Measurements from ENCODE around the gene ARHGAP40.
A peak's percentile ranks its signal among the peaks of the same experiment; 100 is the strongest.

ARHGAP40 gene

DNA sequence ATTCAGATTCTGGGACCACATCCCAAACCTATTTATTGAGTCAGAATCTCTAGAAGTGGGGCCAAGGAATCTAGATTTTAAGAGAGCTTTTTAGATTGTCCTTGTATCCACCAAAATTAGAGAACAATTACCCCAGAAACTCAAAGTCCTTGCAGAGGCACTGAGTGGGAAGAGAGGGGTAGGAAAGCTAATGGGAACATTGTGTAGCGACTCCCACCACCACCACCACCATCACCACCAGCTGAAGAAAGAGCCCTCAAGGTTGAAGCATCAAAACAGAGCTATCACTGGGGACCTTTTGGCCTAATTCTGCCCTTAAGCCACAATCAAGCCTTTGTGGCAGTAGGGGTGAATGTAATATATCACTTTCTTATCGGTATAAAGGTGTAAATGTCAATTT is 83.7 kb downstream of the ARHGAP40 start:
- no peaks in the 10 kb centered on the region for H3K36me3 ChIP-seq
- TF ChIP-seq, protein P1, sequence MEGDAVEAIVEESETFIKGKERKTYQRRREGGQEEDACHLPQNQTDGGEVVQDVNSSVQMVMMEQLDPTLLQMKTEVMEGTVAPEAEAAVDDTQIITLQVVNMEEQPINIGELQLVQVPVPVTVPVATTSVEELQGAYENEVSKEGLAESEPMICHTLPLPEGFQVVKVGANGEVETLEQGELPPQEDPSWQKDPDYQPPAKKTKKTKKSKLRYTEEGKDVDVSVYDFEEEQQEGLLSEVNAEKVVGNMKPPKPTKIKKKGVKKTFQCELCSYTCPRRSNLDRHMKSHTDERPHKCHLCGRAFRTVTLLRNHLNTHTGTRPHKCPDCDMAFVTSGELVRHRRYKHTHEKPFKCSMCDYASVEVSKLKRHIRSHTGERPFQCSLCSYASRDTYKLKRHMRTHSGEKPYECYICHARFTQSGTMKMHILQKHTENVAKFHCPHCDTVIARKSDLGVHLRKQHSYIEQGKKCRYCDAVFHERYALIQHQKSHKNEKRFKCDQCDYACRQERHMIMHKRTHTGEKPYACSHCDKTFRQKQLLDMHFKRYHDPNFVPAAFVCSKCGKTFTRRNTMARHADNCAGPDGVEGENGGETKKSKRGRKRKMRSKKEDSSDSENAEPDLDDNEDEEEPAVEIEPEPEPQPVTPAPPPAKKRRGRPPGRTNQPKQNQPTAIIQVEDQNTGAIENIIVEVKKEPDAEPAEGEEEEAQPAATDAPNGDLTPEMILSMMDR (IDR thresholded peaks at IDR 0.05; ENCODE audit: low read depth, low read length), result no peak
- no peaks in the 10 kb centered on the region for H3K4me1 ChIP-seq
- peaks cover 97% of the 10 kb centered on the region for H3K27me3 ChIP-seq
- no peaks in the 10 kb centered on the region for H3K9me3 ChIP-seq
- H3K4me3 ChIP-seq (ENCODE audit: low read depth, low read length), result no peak overlapping the region
- no peak for DNase-seq

DNA sequence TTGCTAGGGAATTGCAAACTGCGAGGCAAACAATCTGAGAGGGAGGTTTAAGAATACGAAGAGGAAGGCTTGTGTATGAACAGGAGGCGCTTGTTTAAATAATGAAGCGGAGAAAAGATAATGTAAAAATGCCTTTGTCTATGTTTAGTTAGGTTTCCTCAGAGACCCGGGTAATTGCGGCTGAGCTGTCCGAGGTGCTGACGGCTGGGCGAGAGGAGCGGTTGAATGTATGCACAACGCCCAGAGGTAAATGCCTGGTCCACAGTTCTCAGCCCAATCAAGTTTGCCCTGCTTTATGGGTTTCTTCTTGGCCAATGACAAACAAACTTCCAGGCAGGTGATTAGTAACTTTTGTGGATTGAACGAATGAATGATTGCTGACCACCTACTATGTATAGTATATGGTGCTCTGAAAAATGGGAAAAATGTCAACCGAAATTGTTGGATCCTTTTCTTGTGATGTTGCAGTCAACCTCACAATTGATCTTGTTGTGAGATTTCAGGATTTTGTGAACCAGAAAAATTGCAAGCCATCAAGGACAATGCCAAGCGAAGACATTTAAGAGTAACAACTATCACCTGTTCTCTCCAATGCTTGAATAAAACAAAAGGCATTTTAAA is 84.4 kb downstream of the ARHGAP40 start:
- Histone ChIP-seq H3K36me3 (no peaks in the 10 kb centered on the region), H3K4me3 (ENCODE audit: low read depth, low read length) (no peak overlapping the region), H3K4me1 (no peaks in the 10 kb centered on the region), H3K9me3 (no peaks in the 10 kb centered on the region), H3K27me3 (peaks cover 95% of the 10 kb centered on the region)
- no peak for DNase-seq
- TF ChIP-seq, protein P1 (IDR thresholded peaks at IDR 0.05; ENCODE audit: low read depth, low read length), result no peak

DNA sequence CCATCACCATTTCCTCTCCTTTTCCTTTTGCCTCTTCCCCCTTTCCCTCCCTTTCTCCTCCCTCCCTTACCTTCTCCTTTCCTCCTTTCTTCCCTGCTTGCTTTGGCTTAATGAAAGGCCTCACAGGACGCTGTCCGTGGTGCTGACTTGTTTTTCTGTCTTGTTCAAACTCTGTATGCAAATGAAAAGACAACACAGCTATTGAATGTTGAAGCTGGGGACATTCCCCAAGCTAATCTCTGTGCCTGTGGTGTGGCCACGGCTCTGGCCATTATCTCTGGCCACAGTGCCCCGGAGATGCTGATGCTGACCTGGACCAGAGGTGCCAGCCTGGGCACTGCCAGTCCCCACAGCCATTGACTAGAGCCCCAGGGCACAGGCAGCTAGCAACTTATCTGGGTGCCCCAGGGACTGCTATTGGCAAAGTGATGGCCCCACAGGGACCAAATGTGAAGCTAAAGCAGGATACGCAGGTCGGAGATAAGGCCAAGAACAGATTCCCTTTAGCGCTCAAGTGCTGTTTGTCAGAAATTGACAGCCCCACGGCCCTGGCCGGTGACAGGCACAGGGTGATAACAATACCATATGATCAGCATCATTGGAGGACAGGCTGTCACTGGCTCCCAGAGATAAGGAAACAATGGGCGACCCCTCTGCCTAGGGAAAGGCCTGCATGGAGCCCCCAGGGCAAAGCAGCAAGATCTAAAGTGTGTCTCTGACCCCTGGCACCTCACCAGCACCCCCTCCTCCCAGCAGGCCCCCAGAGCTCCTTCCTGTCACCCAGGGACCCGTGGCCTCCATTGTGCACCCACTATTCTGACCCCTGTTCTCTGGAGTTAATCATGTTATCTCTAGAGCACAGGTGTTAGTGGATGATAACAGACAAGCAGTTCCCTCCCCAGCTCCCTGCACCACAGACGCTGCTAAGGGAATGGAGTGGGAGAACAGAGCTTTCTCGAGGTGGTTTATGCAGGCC is 91.1 kb downstream of the ARHGAP40 start:
- Histone ChIP-seq H3K9me3 (no peaks in the 10 kb centered on the region), H3K36me3 (no peaks in the 10 kb centered on the region), H3K4me1 (peaks cover 14% of the 10 kb centered on the region), H3K4me3 (ENCODE audit: low read depth, low read length) (no peak overlapping the region), H3K27me3 (peaks cover 90% of the 10 kb centered on the region)
- TF ChIP-seq, protein P1 (IDR thresholded peaks at IDR 0.05; ENCODE audit: low read depth, low read length), result no peak
- peak; percentile 88 for DNase-seq

DNA sequence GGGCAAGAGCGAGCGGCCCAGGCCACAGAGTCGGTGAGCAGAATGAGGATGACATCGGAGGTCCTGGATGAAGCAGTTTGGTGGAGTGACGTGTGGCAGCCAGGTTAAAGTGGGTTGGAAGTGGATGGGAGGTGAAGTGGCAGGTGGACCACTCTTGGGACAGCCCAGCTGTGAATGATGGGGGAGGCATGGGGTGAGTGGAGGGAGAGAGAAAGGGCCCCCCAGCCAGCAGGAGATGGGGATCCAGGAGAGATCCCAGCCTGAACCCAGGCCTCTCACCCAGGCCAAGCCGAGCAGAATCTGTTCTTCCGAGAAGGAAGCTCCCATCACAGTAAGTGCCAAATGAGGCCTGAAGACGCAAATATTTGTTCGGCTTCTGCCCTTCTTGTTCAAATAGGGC is 95.7 kb downstream of the ARHGAP40 start:
- DNase-seq, result no peak
- Histone ChIP-seq H3K4me3 (ENCODE audit: low read depth, low read length) (no peak overlapping the region), H3K27me3 (peaks cover 91% of the 10 kb centered on the region), H3K36me3 (no peaks in the 10 kb centered on the region), H3K4me1 (peaks cover 11% of the 10 kb centered on the region), H3K9me3 (no peaks in the 10 kb centered on the region)
- TF ChIP-seq, protein P1 (IDR thresholded peaks at IDR 0.05; ENCODE audit: low read depth, low read length), result no peak

DNA sequence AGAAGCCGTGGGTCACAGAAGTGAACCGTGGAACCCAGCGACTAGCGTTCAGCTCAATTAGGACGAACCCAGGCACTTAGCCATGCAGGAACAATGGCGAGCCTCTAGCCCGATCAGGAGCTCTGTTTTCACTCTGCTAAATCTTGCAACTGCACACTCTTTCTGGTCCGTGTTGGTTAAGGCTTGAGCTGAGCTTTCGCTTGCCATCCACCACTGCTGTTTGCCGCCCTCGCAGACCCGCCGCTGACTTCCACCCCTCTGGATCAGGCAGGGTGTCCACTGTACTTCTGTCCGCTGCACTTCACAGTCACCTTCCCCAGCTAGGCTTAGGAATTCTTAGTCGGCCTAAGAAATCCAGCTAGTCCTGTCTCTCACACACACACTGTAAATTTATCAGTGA is 96.9 kb downstream of the ARHGAP40 start:
- Histone ChIP-seq H3K36me3 (no peaks in the 10 kb centered on the region), H3K4me1 (peaks cover 4% of the 10 kb centered on the region), H3K27me3 (peaks cover 100% of the 10 kb centered on the region), H3K4me3 (ENCODE audit: low read depth, low read length) (no peak overlapping the region), H3K9me3 (no peaks in the 10 kb centered on the region)
- TF ChIP-seq, protein P1 (IDR thresholded peaks at IDR 0.05; ENCODE audit: low read depth, low read length), result no peak
- DNase-seq, result no peak

DNA sequence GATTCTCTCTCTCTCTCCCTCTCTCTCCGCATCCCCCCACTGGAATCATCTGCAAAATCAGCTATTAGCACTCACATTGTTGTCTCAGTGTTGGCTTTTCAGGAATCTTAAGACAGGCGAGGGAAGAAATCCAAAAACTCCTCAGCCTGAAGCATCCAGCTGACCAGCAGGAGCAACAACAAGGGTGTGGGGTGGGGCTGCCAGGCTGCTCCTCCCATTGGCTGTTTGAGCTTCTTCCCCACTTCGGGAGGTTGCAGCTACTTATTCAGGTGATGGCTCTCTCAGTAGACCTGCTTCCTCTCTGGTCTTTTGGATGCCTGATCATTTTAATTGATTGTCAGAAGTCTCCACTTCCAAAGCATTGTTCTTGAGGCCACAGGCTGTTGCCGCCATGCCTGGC is 98.5 kb downstream of the ARHGAP40 start:
- no peak overlapping the region for H3K4me3 ChIP-seq (ENCODE audit: low read depth, low read length)
- H3K27me3 ChIP-seq, result peaks cover 100% of the 10 kb centered on the region
- no peaks in the 10 kb centered on the region for H3K4me1 ChIP-seq
- no peaks in the 10 kb centered on the region for H3K9me3 ChIP-seq
- TF ChIP-seq, protein P1 (IDR thresholded peaks at IDR 0.05; ENCODE audit: low read depth, low read length), result no peak
- no peak for DNase-seq
- no peaks in the 10 kb centered on the region for H3K36me3 ChIP-seq
